Lung (tissue), 12 donors: ENCODE measurements around the gene F5. TPM values are rescaled to one million over a fixed set of nuclear protein-coding genes. Genes with fewer than 3 reads are reported as not detected.

Experiments
- ATAC-seq: fragments of 200-7000 bp; cut with Tn5 transposase; one replicate; pipeline ENCODE4 v1.9.1; 2020; ENCODE audit warnings: moderate number of reproducible peaks; ENCODE audit not compliant: insufficient read depth, low FRiP score
- DNase-seq, 3 donors: peaks; one replicate each; pipeline ENCODE4 v3.0.0-alpha.2; 2013 to 2017
- H3K27ac ChIP-seq, 2 donors: one replicate each; pipeline ENCODE4 v1.5.1; 2013; ENCODE audit warnings: mild to moderate bottlenecking in 2 of 2, moderate library complexity in 2 of 2, control low read depth in 1 of 2, inconsistent platforms in 1 of 2, low read depth in 1 of 2, low read length in 1 of 2
- H3K27me3 ChIP-seq, 3 donors: one replicate each; pipeline ENCODE4 v1.5.1; 2013; ENCODE audit warnings: low read length in 2 of 3; ENCODE audit not compliant: control insufficient read depth in 3 of 3, insufficient read depth in 3 of 3
- H3K36me3 ChIP-seq, 4 donors: one replicate each; pipeline ENCODE4 v1.5.1; 2013; ENCODE audit warnings: low read length in 4 of 4, mild to moderate bottlenecking in 1 of 4, moderate library complexity in 1 of 4; ENCODE audit not compliant: control insufficient read depth in 4 of 4, insufficient read depth in 4 of 4
- H3K4me1 ChIP-seq, 5 donors: one replicate each; pipeline ENCODE4 v1.5.1; 2013; ENCODE audit warnings: low read length in 5 of 5, mild to moderate bottlenecking in 2 of 5, moderate library complexity in 1 of 5; ENCODE audit not compliant: control insufficient read depth in 5 of 5, insufficient read depth in 5 of 5
- H3K4me3 ChIP-seq: one replicate; pipeline ENCODE4 v1.5.1; 2013; ENCODE audit warnings: mild to moderate bottlenecking, control low read depth, moderate library complexity
- H3K9ac ChIP-seq, 2 donors: one replicate each; pipeline ENCODE4 v1.5.1; 2013; ENCODE audit warnings: low read length in 2 of 2, control low read depth in 1 of 2; ENCODE audit not compliant: insufficient read depth in 1 of 2
- H3K9me3 ChIP-seq, 4 donors: one replicate each; pipeline ENCODE4 v1.5.1; 2013; ENCODE audit warnings: low read length in 3 of 4, mild to moderate bottlenecking in 1 of 4, moderate library complexity in 1 of 4; ENCODE audit not compliant: control insufficient read depth in 4 of 4, insufficient read depth in 3 of 4
- WGBS, 2 donors: extraction: QIAGEN DNeasy Blood & Tissue Kit; methylation state at CpG; one replicate each; pipeline ENCODE4 v1.1.7; 2013; 5-methylcytosine and 5-hydroxymethylcytosine counted together
- polyA plus RNA-seq, 2 donors: library from polyadenylated mRNA; stranded (reverse); fragments of 200-250 nt; gene quantifications; one replicate each; pipeline ENCODE4 v1.2.1, GENCODE V29; 2013
- total RNA-seq, 2 donors: library from RNA; depleted of rRNA in 1 of 2; stranded (reverse); fragments of >200 nt in 1 of 2; gene quantifications; one replicate each; pipeline ENCODE4 v1.2.1, GENCODE V29; 2014 to 2021
- TF ChIP-seq, protein P1 (sequence below): IDR thresholded peaks from 2 replicates; pipeline ENCODE4 v1.5.1; 2012; ENCODE audit warnings: mild to moderate bottlenecking; ENCODE audit errors: control extremely low read depth, extremely low read depth
- donor health status: control.
- donor health status: control.
- donor health status: Bipolar disorder and iron deficiency.
- donor health status: healthy.
- donor health status: DM: yes; HTN: yes; CAD: no.

F5 gene
- total and polyA plus RNA-seq, 4 donors, result 0.74 to 5.3 (median 2.4) TPM

DNA sequence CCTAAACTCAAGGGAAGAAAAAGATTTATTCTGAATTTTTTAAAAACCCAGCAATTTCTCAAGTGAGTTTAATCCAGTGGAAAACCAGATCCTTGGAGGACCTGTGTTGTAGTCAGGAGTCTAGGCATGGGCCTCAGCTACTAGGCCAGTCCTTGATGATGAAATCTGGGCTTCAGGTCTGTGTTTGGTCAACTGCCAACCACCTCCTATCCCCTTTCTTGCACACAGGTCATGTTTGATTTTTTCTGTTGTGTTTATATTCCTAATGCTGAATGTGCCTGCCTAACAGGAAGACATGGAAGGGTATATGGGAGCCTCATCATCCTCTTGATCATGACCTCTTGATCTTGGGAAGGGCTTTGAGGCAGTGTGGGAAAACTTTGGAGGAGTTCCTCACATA, 62.4 kb downstream of the F5 start:
- TF ChIP-seq, protein P1, sequence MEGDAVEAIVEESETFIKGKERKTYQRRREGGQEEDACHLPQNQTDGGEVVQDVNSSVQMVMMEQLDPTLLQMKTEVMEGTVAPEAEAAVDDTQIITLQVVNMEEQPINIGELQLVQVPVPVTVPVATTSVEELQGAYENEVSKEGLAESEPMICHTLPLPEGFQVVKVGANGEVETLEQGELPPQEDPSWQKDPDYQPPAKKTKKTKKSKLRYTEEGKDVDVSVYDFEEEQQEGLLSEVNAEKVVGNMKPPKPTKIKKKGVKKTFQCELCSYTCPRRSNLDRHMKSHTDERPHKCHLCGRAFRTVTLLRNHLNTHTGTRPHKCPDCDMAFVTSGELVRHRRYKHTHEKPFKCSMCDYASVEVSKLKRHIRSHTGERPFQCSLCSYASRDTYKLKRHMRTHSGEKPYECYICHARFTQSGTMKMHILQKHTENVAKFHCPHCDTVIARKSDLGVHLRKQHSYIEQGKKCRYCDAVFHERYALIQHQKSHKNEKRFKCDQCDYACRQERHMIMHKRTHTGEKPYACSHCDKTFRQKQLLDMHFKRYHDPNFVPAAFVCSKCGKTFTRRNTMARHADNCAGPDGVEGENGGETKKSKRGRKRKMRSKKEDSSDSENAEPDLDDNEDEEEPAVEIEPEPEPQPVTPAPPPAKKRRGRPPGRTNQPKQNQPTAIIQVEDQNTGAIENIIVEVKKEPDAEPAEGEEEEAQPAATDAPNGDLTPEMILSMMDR, result no peak
- H3K9ac ChIP-seq, result no peak overlapping the region
- no peaks in the 10 kb centered on the region for H3K9me3 ChIP-seq
- H3K27me3 ChIP-seq, result no peaks in the 10 kb centered on the region
- H3K36me3 ChIP-seq, result no peaks in the 10 kb centered on the region
- peaks cover 0 to 3% (median 0%) of the 10 kb centered on the region in 5 donors for H3K4me1 ChIP-seq
- ATAC-seq (no peak), DNase-seq (no peak)
- H3K27ac ChIP-seq, result no peak overlapping the region
- H3K4me3 ChIP-seq, result no peak overlapping the region

DNA sequence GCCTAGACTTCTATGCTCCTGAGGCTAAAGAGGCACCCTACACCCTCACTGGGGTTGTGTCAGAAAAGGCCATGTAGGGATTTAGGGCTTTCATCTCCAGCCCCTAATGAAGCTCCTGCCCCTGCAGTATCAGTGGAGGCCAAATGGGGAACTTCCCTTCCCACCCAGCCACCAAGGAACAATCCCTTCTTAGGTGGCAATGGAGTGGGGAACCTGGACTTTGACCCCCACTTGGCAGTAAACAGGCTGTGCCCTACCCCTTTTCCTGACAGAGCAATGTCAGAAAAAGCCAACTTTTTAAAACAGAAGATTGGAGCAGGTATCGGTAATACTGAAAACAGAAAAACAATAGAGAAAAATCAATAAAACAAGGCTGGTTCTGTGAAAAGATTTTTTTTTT, 65.1 kb downstream of the F5 start:
- Histone ChIP-seq H3K4me1 (peaks cover 0 to 3% (median 0%) of the 10 kb centered on the region in 5 donors), H3K4me3 (no peak overlapping the region), H3K9me3 (no peaks in the 10 kb centered on the region), H3K9ac (no peak overlapping the region), H3K27ac (no peak overlapping the region), H3K36me3 (no peaks in the 10 kb centered on the region), H3K27me3 (no peaks in the 10 kb centered on the region)
- TF ChIP-seq, protein P1, result no peak
- ATAC-seq, result no peak
- WGBS, 2 donors, result 96 to 97% methylated on average over 1 of the region's 1 CpG
- DNase-seq, result no peak

DNA sequence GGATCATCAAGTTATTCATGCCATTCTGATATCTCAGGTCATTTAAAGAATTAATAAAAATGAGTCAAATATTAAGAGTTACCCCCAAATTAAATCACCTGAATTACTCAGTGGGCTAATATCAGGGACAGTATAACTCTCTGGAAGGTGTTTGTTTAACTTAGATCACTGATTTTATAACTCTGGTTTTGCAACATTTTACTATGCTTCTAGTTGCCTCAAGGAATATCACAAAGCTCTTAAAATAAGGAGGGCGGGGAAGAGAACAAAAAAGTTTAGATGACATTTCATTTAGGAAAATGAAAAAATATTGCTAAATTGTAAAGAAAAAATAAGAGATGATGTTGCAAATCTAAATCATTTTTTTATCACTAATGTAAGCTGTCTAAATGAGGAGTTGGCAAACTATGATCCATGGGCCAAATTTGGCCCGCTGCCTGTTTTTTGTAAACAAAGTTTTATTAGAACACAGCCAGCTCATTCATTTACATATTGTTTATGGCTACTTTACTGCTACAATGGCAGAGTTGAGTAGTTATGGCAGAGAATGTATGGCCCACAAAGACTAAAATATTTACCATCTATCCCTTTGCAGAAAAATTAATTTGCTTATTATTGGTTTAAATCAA, 68.6 kb downstream of the F5 start:
- Histone ChIP-seq H3K27me3 (no peaks in the 10 kb centered on the region), H3K4me3 (no peak overlapping the region), H3K9ac (no peak overlapping the region), H3K9me3 (no peaks in the 10 kb centered on the region), H3K36me3 (no peaks in the 10 kb centered on the region), H3K4me1 (no peaks in the 10 kb centered on the region), H3K27ac (no peak overlapping the region)
- TF ChIP-seq, protein P1, result no peak
- DNase-seq (no peak), ATAC-seq (no peak)
- 81 to 89% methylated on average over 2 of the region's 2 CpGs for WGBS, 2 donors

DNA sequence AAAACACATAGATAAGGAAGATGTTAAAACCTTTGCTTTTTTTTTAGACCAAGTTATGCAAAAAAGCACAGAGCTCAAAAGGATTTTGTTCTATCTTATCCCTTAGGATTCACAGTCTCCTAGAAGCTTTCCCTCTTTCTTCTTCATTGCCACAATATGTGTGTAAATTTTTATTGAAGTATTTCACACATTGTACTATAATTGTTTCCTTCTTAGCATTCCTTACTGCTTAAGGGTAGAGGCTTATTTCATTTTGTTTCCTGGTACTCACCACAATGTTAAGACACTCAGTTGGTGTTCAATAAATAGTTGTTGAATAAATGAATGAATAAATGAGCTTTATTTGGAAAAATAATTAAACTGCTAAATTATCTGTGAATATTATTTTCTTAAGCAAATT, 70.6 kb downstream of the F5 start:
- no peak overlapping the region for H3K4me3 ChIP-seq
- TF ChIP-seq, protein P1, result no peak
- H3K27me3 ChIP-seq, result no peaks in the 10 kb centered on the region
- no peak overlapping the region for H3K9ac ChIP-seq
- H3K4me1 ChIP-seq, result peaks cover 0 to 1% (median 0%) of the 10 kb centered on the region in 5 donors
- DNase-seq (no peak), ATAC-seq (no peak)
- no peak overlapping the region for H3K27ac ChIP-seq
- no peaks in the 10 kb centered on the region for H3K9me3 ChIP-seq
- no peaks in the 10 kb centered on the region for H3K36me3 ChIP-seq
